HCT116 (cell line): ENCODE data around the gene UCHL3. TPM values are rescaled to one million over a fixed set of nuclear protein-coding genes. Genes with fewer than 3 reads are reported as not detected.

Experiments
- ATAC-seq: fragments of 200-7000 bp; cut with Tn5 transposase; 2 replicates; pipeline ENCODE4 v1.9.1; 2020; ENCODE audit warnings: mild to moderate bottlenecking, moderate library complexity
- BruUV-seq: library from RNA; stranded (reverse); fragments of 400-500 nt; replicated peaks from 2 replicates; lab custom pipeline; 2021; lab: Mats Ljungman, UMichigan
- CTCF ChIA-PET: fragments of 300-600 bp; sonication (Branson Sonifier 250); formaldehyde crosslinking; loops from one replicate; lab custom pipeline; 2021; ENCODE audit warnings: antibody characterized with exemption; lab: Charles Lee
- POLR2A ChIA-PET: fragments of 300-600, 350-600 bp; sonication (Branson Sonifier 250); formaldehyde crosslinking; loops from one replicate; lab custom pipeline; 2021; ENCODE audit warnings: antibody characterized with exemption; lab: Charles Lee
- RAD21 ChIA-PET, 2 experiments: fragments of 300-600 bp; sonication (Branson Sonifier 250); formaldehyde crosslinking; loops; one replicate each; lab custom pipeline; 2023; ENCODE audit warnings: low total read pairs in 2 of 2; ENCODE audit not compliant: uncharacterized antibody in 2 of 2, unreplicated experiment in 2 of 2, low non-redundant PET in 1 of 2; lab: Charles Lee
- DNase-seq: peaks from one replicate; pipeline ENCODE4 v3.0.0-alpha.2; 2010; ENCODE audit warnings: low read depth, low spot score
- H2AFZ ChIP-seq: fragments of 200-600 bp; shearing (Covaris generic), sonication (generic); 2 replicates; pipeline ENCODE4 v1.6.1; 2017; ENCODE audit warnings: low read depth, mixed run types, mixed read lengths, antibody characterized with exemption, low read length; ENCODE audit not compliant: poor library complexity, severe bottlenecking
- H3K27ac ChIP-seq: 2 replicates; pipeline ENCODE4 v1.5.1; 2012; ENCODE audit warnings: low read depth, low read length
- H3K27me3 ChIP-seq: fragments of 200-600 bp; sonication (generic); 2 replicates; pipeline ENCODE4 v1.6.1; 2016; ENCODE audit warnings: mixed run types, low read length, mixed read lengths; ENCODE audit not compliant: insufficient read depth
- H3K36me3 ChIP-seq, 2 experiments: fragments of 200-500 bp in 1 of 2; fragments of 200-600 bp in 1 of 2; sonication (Bioruptor generic) in 1 of 2; sonication (generic) in 1 of 2; 2 replicates each; pipeline versions ENCODE4 v1.5.1 to v1.6.1; 2014 to 2016; ENCODE audit warnings: low read length in 2 of 2, inconsistent platforms in 1 of 2, mixed read lengths in 1 of 2, mixed run types in 1 of 2; ENCODE audit not compliant: insufficient read depth in 2 of 2, control insufficient read depth in 1 of 2
- H3K4me1 ChIP-seq, 2 experiments: fragments of 200-600 bp in 1 of 2; sonication (generic) in 1 of 2; 2 replicates each; pipeline versions ENCODE4 v1.5.1 to v1.6.1; 2012 to 2017; ENCODE audit warnings: low read length in 2 of 2, inconsistent platforms in 1 of 2, mild to moderate bottlenecking in 1 of 2, mixed read lengths in 1 of 2, mixed run types in 1 of 2, moderate library complexity in 1 of 2; ENCODE audit not compliant: insufficient read depth in 2 of 2, control insufficient read depth in 1 of 2
- H3K4me2 ChIP-seq: fragments of 200-600 bp; sonication (generic); 2 replicates; pipeline ENCODE4 v1.6.1; 2017; ENCODE audit warnings: mixed run types, low read length, mixed read lengths
- H3K4me3 ChIP-seq, 2 experiments: fragments of 200-600 bp in 1 of 2; sonication (generic) in 1 of 2; replicated peaks in 1 of 2; 2 replicates each; pipeline ENCODE4 v1.5.1; 2011 to 2016; ENCODE audit warnings: low read length in 2 of 2, control low read depth in 1 of 2, low read depth in 1 of 2, mild to moderate bottlenecking in 1 of 2, mixed read lengths in 1 of 2, mixed run types in 1 of 2
- H3K79me2 ChIP-seq: fragments of 200-600 bp; sonication (generic); 2 replicates; pipeline ENCODE4 v1.6.1; 2017; ENCODE audit warnings: mild to moderate bottlenecking, mixed run types, low read length, moderate library complexity, mixed read lengths; ENCODE audit not compliant: insufficient read depth
- H3K9ac ChIP-seq: fragments of 200-600 bp; sonication (generic); 2 replicates; pipeline ENCODE4 v1.6.1; 2016; ENCODE audit warnings: low read length, mixed read lengths
- H3K9me2 ChIP-seq: fragments of 200-600 bp; sonication (generic), shearing (Covaris generic); 2 replicates; pipeline ENCODE4 v1.6.1; 2017; ENCODE audit warnings: mixed run types, mild to moderate bottlenecking, moderate library complexity; ENCODE audit not compliant: insufficient read depth
- H3K9me3 ChIP-seq, 2 experiments: fragments of 200-500 bp in 1 of 2; fragments of 200-600 bp in 1 of 2; sonication (Bioruptor generic) in 1 of 2; sonication (generic) in 1 of 2; 2 replicates each; pipeline ENCODE4 v1.6.1; 2014 to 2017; ENCODE audit warnings: low read length in 2 of 2, mixed read lengths in 2 of 2, inconsistent platforms in 1 of 2, low read depth in 1 of 2, mild to moderate bottlenecking in 1 of 2, mixed run types in 1 of 2, moderate library complexity in 1 of 2; ENCODE audit not compliant: control insufficient read depth in 1 of 2, insufficient read depth in 1 of 2
- H4K20me1 ChIP-seq: fragments of 200-600 bp; sonication (generic), shearing (Covaris generic); 2 replicates; pipeline ENCODE4 v1.6.1; 2017; ENCODE audit warnings: mixed run types, mild to moderate bottlenecking, moderate library complexity; ENCODE audit not compliant: insufficient read depth
- CBX3 ChIP-seq: IDR thresholded peaks from 2 replicates; pipeline ENCODE4 v1.6.1; 2012; ENCODE audit warnings: low read depth
- CEBPB ChIP-seq: IDR thresholded peaks from 2 replicates; pipeline ENCODE4 v1.6.1; 2012; ENCODE audit warnings: low read depth
- CTCF ChIP-seq, 3 experiments: fragments of 200-600 bp in 1 of 3; sonication (generic) in 1 of 3; IDR thresholded peaks in 2 of 3; conservative IDR thresholded peaks in 1 of 3; 2 replicates each; pipeline ENCODE4 v1.5.1; 2012 to 2017; ENCODE audit warnings: low read depth in 2 of 3, low read length in 2 of 3, antibody characterized with exemption in 1 of 3, borderline replicate concordance in 1 of 3, control low read depth in 1 of 3, mild to moderate bottlenecking in 1 of 3, mixed read lengths in 1 of 3, mixed run types in 1 of 3, moderate library complexity in 1 of 3; ENCODE audit not compliant: insufficient read depth in 1 of 3
- EGR1 ChIP-seq: IDR thresholded peaks from 2 replicates; pipeline ENCODE4 v1.6.1; 2012; ENCODE audit warnings: low read depth
- ELF1 ChIP-seq: IDR thresholded peaks from 2 replicates; pipeline ENCODE4 v1.6.1; 2012; ENCODE audit warnings: low read depth, borderline replicate concordance
- EZH2 ChIP-seq: fragments of 200-600 bp; sonication (generic); IDR thresholded peaks from 2 replicates; pipeline ENCODE4 v1.6.1; 2017; ENCODE audit warnings: antibody characterized with exemption, mixed run types
- MAX ChIP-seq: IDR thresholded peaks from 2 replicates; pipeline ENCODE4 v1.6.1; 2012
- POLR2A ChIP-seq: IDR thresholded peaks from 2 replicates; pipeline ENCODE4 v1.7.0; 2011; ENCODE audit warnings: borderline replicate concordance; ENCODE audit not compliant: insufficient read depth, insufficient read length; ENCODE audit errors: extremely low read depth
- POLR2AphosphoS5 ChIP-seq: IDR thresholded peaks from 2 replicates; pipeline ENCODE4 v1.6.1; 2011; ENCODE audit warnings: mild to moderate bottlenecking, low read depth, low read length, moderate library complexity
- RAD21 ChIP-seq: IDR thresholded peaks from 2 replicates; pipeline ENCODE4 v1.6.1; 2012; ENCODE audit warnings: low read depth, mild to moderate bottlenecking
- REST ChIP-seq: IDR thresholded peaks from 2 replicates; pipeline ENCODE4 v1.6.1; 2012; ENCODE audit warnings: low read depth
- SIN3A ChIP-seq: IDR thresholded peaks from 2 replicates; pipeline ENCODE4 v1.6.1; 2012; ENCODE audit warnings: low read depth
- SP1 ChIP-seq: IDR thresholded peaks from 2 replicates; pipeline ENCODE4 v1.6.1; 2012; ENCODE audit warnings: low read depth
- SRF ChIP-seq: IDR thresholded peaks from 2 replicates; pipeline ENCODE4 v1.6.1; 2012; ENCODE audit warnings: low read depth
- TCF7L2 ChIP-seq: IDR thresholded peaks from 2 replicates; pipeline ENCODE4 v1.7.0; 2011; ENCODE audit warnings: borderline replicate concordance, inconsistent platforms; ENCODE audit not compliant: insufficient read depth, insufficient read length; ENCODE audit errors: extremely low read depth
- YY1 ChIP-seq: IDR thresholded peaks from 2 replicates; pipeline ENCODE4 v1.6.1; 2011; ENCODE audit warnings: low read length, low read depth, moderate library complexity, mild to moderate bottlenecking; ENCODE audit not compliant: insufficient replicate concordance; ENCODE audit errors: extremely low read depth
- ZBTB33 ChIP-seq: IDR thresholded peaks from 2 replicates; pipeline ENCODE4 v1.6.1; 2011; ENCODE audit warnings: mild to moderate bottlenecking, low read length, moderate library complexity; ENCODE audit not compliant: insufficient replicate concordance; ENCODE audit errors: extremely low read depth
- ZFX ChIP-seq: fragments of 450-650 bp; IDR thresholded peaks from 2 replicates; pipeline ENCODE4 v1.6.1; 2017
- ZNF274 ChIP-seq: fragments of 200-500 bp; sonication (Bioruptor generic); IDR thresholded peaks from 2 replicates; pipeline ENCODE4 v1.6.1; 2014; ENCODE audit warnings: mild to moderate bottlenecking, low read depth, low read length, inconsistent platforms
- intact Hi-C: fragments of 100-400 bp; cut with micrococcal nuclease; formaldehyde crosslinking; loops from 2 replicates; pipeline ENCODE4 v1.10.0; 2022
- total RNA-seq: library from RNA; stranded (reverse); gene quantifications from one replicate; pipeline ENCODE4 v1.2.1, GENCODE V29; 2021; ENCODE audit not compliant: unreplicated experiment

UCHL3 gene
- total RNA-seq, 1 experiment from 2014 or later, result 32.4 TPM

GRCh38 chr13:75547917-75548316 is 1.7 kb upstream of the UCHL3 start:
- CTCF ChIA-PET, result no interaction called here
- H3K27ac ChIP-seq, result no peak overlapping the region
- TF ChIP-seq ZBTB33 (no peak), SIN3A (no peak), CBX3 (no peak), TCF7L2 (no peak), ZFX (no peak), POLR2AphosphoS5 (no peak), REST (no peak), CEBPB (no peak), EZH2 (no peak), ZNF274 (no peak), CTCF (IDR thresholded peaks at IDR 0.05 in 2 of 3, conservative IDR thresholded peaks at IDR 0.05 in 1 of 3; ENCODE audit: borderline replicate concordance in 1 of 3, insufficient read depth in 1 of 3, low read depth in 2 of 3, low read length in 2 of 3) (no peak), SP1 (no peak), ELF1 (no peak), RAD21 (no peak), SRF (no peak), EGR1 (no peak), POLR2A (no peak), MAX (no peak), YY1 (no peak)
- DNase-seq (no peak), ATAC-seq (no peak)
- no peak overlapping the region for H3K4me2 ChIP-seq
- H4K20me1 ChIP-seq, result no peaks in the 10 kb centered on the region
- no peaks in the 10 kb centered on the region for H3K9me2 ChIP-seq
- no peaks in the 10 kb centered on the region for H3K27me3 ChIP-seq
- H3K4me3 ChIP-seq, result no peak overlapping the region
- peaks cover 5 to 19% of the 10 kb centered on the region in 2 experiments; a peak in 3 of 4 replicates for H3K4me1 ChIP-seq
- RAD21 ChIA-PET, result interaction anchor here in 1 of 2 experiments (0.7 kb wide), 1 partner anchor 66 kb away, joined by 3 read pairs; the partner anchor contains the start of gene TBC1D4
- no peak overlapping the region for H2AFZ ChIP-seq
- H3K9me3 ChIP-seq, result no peaks in the 10 kb centered on the region
- peaks cover 20% of the 10 kb centered on the region for H3K79me2 ChIP-seq
- intact Hi-C loops, result loop anchor here (2.0 kb wide), 1 partner anchor 65 kb away; the partner anchor contains the start of gene TBC1D4
- BruUV-seq, result no TSS peak
- POLR2A ChIA-PET, result no interaction called here
- H3K9ac ChIP-seq, result no peak overlapping the region
- no peaks in the 10 kb centered on the region for H3K36me3 ChIP-seq
